B cell (primary cell): ENCODE results near the gene TMEM164. TPM values are rescaled to one million over a fixed set of nuclear protein-coding genes. Genes with fewer than 3 reads are reported as not detected.

Source experiments
- ATAC-seq: fragments of 200-7000 bp; cut with Tn5 transposase; one replicate; pipeline ENCODE4 v1.10.0; 2021; ENCODE audit warnings: low read depth, mild to moderate bottlenecking, moderate number of reproducible peaks, moderate library complexity
- CTCF ChIA-PET: fragments of 350-600 bp; sonication (Branson Sonifier 250); formaldehyde crosslinking; loops from one replicate; lab custom pipeline; 2021; ENCODE audit warnings: antibody characterized with exemption, inconsistent platforms; lab: Charles Lee
- POLR2A ChIA-PET: fragments of 350-600 bp; sonication (Branson Sonifier 250); formaldehyde crosslinking; loops from one replicate; lab custom pipeline; 2021; ENCODE audit warnings: antibody characterized with exemption; lab: Charles Lee
- DNase-seq: peaks from one replicate; pipeline ENCODE4 v3.0.0; 2013
- H2AFZ ChIP-seq: 2 replicates; pipeline ENCODE4 v1.6.1; 2012; ENCODE audit warnings: mild to moderate bottlenecking, low read depth, low read length; ENCODE audit not compliant: insufficient read depth, poor library complexity, severe bottlenecking
- H3K27ac ChIP-seq, 2 donors: 1 replicate in 1 of 2; 2 replicates in 1 of 2; pipeline ENCODE4 v1.5.1; 2012 to 2013; ENCODE audit warnings: low read length in 2 of 2, mild to moderate bottlenecking in 2 of 2, moderate library complexity in 1 of 2
- H3K27me3 ChIP-seq, 4 experiments: fragments of 200-600 bp in 1 of 4; sonication (generic) in 1 of 4; replicated peaks in 1 of 4; 1 replicate in 2 of 4; 2 replicates in 2 of 4; pipeline versions ENCODE4 v1.6.1 to v1.7.0; 2013 to 2016; ENCODE audit warnings: low read length in 3 of 4, mild to moderate bottlenecking in 2 of 4, mixed read lengths in 1 of 4, moderate library complexity in 1 of 4; ENCODE audit not compliant: insufficient read depth in 4 of 4, control insufficient read depth in 3 of 4; ENCODE audit errors: control extremely low read depth in 1 of 4
- H3K36me3 ChIP-seq, 2 experiments: replicated peaks in 1 of 2; 1 replicate in 1 of 2; 2 replicates in 1 of 2; pipeline versions ENCODE4 v1.6.1 to v1.7.1; 2013; ENCODE audit warnings: low read length in 1 of 2; ENCODE audit not compliant: insufficient read depth in 2 of 2, control insufficient read depth in 1 of 2; ENCODE audit errors: control extremely low read depth in 1 of 2, extremely low read depth in 1 of 2
- H3K4me1 ChIP-seq, 2 donors: fragments of 200-600 bp in 1 of 2; sonication (generic) in 1 of 2; 1 replicate in 1 of 2; 2 replicates in 1 of 2; pipeline versions ENCODE4 v1.5.1 to v1.6.1; 2013 to 2017; ENCODE audit warnings: low read length in 2 of 2; ENCODE audit not compliant: control insufficient read depth in 2 of 2, insufficient read depth in 2 of 2
- H3K4me2 ChIP-seq: replicated peaks from 2 replicates; pipeline ENCODE3; 2012; ENCODE audit warnings: mild to moderate bottlenecking, low read depth, low read length; ENCODE audit not compliant: poor library complexity, severe bottlenecking
- H3K4me3 ChIP-seq, 5 experiments: fragments of 200-600 bp in 1 of 5; sonication (generic) in 1 of 5; 1 replicate in 3 of 5; 2 replicates in 2 of 5; pipeline versions ENCODE4 v1.5.1 to v1.7.0; 2011 to 2016; ENCODE audit warnings: low read length in 4 of 5, mild to moderate bottlenecking in 4 of 5, low read depth in 2 of 5, control low read depth in 1 of 5, moderate library complexity in 1 of 5; ENCODE audit not compliant: insufficient read depth in 1 of 5; ENCODE audit errors: control extremely low read depth in 1 of 5, extremely low read depth in 1 of 5
- H3K79me2 ChIP-seq: fragments of 200-600 bp; sonication (generic); one replicate; pipeline ENCODE4 v1.6.0; 2016; ENCODE audit warnings: low read length; ENCODE audit not compliant: control insufficient read depth, insufficient read depth
- H3K9ac ChIP-seq: fragments of 200-600 bp; sonication (generic); 2 replicates; pipeline ENCODE4 v1.6.1; 2017; ENCODE audit warnings: mild to moderate bottlenecking, low read length, moderate library complexity
- H3K9me3 ChIP-seq, 3 donors: one replicate each; pipeline versions ENCODE4 v1.6.1 to v1.7.1; 2013; ENCODE audit warnings: low read length in 2 of 3; ENCODE audit not compliant: control insufficient read depth in 2 of 3, insufficient read depth in 1 of 3; ENCODE audit errors: control extremely low read depth in 1 of 3
- H4K20me1 ChIP-seq: 2 replicates; pipeline ENCODE4 v1.6.0; 2012; ENCODE audit warnings: mild to moderate bottlenecking, low read length; ENCODE audit not compliant: insufficient read depth, control insufficient read depth, poor library complexity, severe bottlenecking
- H3K27ac Mint-ChIP-seq: one replicate; pipeline ENCODE4 v1.8.0; 2021; ENCODE audit warnings: mixed read lengths
- H3K27me3 Mint-ChIP-seq: one replicate; pipeline ENCODE4 v1.8.0; 2021; ENCODE audit warnings: mixed read lengths
- H3K4me1 Mint-ChIP-seq: one replicate; pipeline ENCODE4 v1.8.0; 2021; ENCODE audit warnings: mixed read lengths
- H3K4me3 Mint-ChIP-seq: one replicate; pipeline ENCODE4 v1.8.0; 2021; ENCODE audit warnings: mixed read lengths
- H3K9me3 Mint-ChIP-seq: one replicate; pipeline ENCODE4 v1.8.0; 2022; ENCODE audit warnings: mixed read lengths; ENCODE audit not compliant: insufficient read depth
- EZH2 ChIP-seq: IDR thresholded peaks from 2 replicates; pipeline ENCODE4 v1.6.1; 2012; ENCODE audit warnings: borderline replicate concordance, low read depth, mild to moderate bottlenecking, moderate library complexity, low read length; ENCODE audit not compliant: insufficient read depth, poor library complexity, severe bottlenecking
- WGBS: methylation state at CpG from one replicate; pipeline ENCODE4 v1.1.5; 2013; ENCODE audit warnings: missing lambda C conversion rate; ENCODE audit not compliant: insufficient coverage; 5-methylcytosine and 5-hydroxymethylcytosine counted together
- intact Hi-C: fragments of 100-400 bp; cut with micrococcal nuclease; formaldehyde crosslinking; loops from one replicate; pipeline ENCODE4 v1.10.0; 2022
- polyA plus RNA-seq: library from polyadenylated mRNA; depleted of rRNA; stranded (reverse); fragments of >200 nt; gene quantifications from 2 replicates; pipeline ENCODE4 v1.2.3, GENCODE V29; 2012
- total RNA-seq, 2 donors: library from RNA; stranded (reverse); fragments of 120-200 nt in 1 of 2; gene quantifications; 1 replicate in 1 of 2; 2 replicates in 1 of 2; pipeline versions ENCODE4 v1.2.3 to v1.2.4, GENCODE V29; 2013 to 2022
- TF ChIP-seq, protein P1 (sequence below): fragments of 200-600 bp; IDR thresholded peaks from one replicate; pipeline ENCODE4 v1.8.0; 2022; ENCODE audit warnings: antibody characterized with exemption, mild to moderate bottlenecking

The TMEM164 gene
- total and polyA plus RNA-seq, 2 donors (not counting 1 experiment from before 2014, with no cell fraction given), result 9.4 to 26.6 TPM

DNA sequence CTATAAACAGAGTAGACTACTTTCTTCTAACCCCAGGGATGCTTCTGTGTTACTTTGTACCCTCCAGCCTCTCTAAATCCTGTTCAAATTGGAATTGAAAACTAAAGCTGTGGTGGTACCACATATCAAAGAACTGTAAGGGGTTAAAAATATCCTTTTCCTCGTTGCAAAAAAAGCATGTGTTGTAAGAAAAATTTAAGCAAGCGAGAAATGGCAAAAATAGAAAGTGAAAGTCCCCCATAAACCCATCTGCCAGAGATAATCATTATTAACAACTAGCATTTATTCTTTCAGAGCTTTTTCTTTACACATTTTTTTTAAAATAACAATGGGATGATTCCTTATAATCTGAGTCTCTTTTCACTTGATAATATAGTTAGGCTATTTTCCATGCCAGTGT is 40.6 kb downstream of the TMEM164 start:
- peak overlapping the region; percentile 5 for H2AFZ ChIP-seq
- H3K79me2 ChIP-seq, result peaks cover under 1% of the 10 kb centered on the region
- CTCF ChIA-PET, result no interaction called here
- ATAC-seq, result no peak
- no peaks in the 10 kb centered on the region for H3K27me3 Mint-ChIP-seq
- POLR2A ChIA-PET, result no interaction called here
- no peaks in the 10 kb centered on the region for H3K27me3 ChIP-seq
- no peak overlapping the region for H3K27ac Mint-ChIP-seq
- DNase-seq, result no peak
- no peaks in the 10 kb centered on the region for H3K9me3 ChIP-seq
- no peaks in the 10 kb centered on the region for H3K36me3 ChIP-seq
- H3K9me3 Mint-ChIP-seq, result no peaks in the 10 kb centered on the region
- TF ChIP-seq, protein P1, sequence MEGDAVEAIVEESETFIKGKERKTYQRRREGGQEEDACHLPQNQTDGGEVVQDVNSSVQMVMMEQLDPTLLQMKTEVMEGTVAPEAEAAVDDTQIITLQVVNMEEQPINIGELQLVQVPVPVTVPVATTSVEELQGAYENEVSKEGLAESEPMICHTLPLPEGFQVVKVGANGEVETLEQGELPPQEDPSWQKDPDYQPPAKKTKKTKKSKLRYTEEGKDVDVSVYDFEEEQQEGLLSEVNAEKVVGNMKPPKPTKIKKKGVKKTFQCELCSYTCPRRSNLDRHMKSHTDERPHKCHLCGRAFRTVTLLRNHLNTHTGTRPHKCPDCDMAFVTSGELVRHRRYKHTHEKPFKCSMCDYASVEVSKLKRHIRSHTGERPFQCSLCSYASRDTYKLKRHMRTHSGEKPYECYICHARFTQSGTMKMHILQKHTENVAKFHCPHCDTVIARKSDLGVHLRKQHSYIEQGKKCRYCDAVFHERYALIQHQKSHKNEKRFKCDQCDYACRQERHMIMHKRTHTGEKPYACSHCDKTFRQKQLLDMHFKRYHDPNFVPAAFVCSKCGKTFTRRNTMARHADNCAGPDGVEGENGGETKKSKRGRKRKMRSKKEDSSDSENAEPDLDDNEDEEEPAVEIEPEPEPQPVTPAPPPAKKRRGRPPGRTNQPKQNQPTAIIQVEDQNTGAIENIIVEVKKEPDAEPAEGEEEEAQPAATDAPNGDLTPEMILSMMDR, result no peak
- TF ChIP-seq EZH2, result no peak
- no CpG with 5 or more reads among the region's 2 CpGs for WGBS
- no peak overlapping the region for H3K4me3 ChIP-seq
- no peaks in the 10 kb centered on the region for H4K20me1 ChIP-seq
- peaks cover 0 to 5% of the 10 kb centered on the region in 2 donors for H3K4me1 ChIP-seq
- peaks cover 21% of the 10 kb centered on the region for H3K4me1 Mint-ChIP-seq
- no peak overlapping the region for H3K27ac ChIP-seq
- intact Hi-C loops, result no loop called here
- peak overlapping the region; percentile 11 for H3K4me2 ChIP-seq
- no peak overlapping the region for H3K9ac ChIP-seq
- peak overlapping the region; percentile 29 for H3K4me3 Mint-ChIP-seq

DNA sequence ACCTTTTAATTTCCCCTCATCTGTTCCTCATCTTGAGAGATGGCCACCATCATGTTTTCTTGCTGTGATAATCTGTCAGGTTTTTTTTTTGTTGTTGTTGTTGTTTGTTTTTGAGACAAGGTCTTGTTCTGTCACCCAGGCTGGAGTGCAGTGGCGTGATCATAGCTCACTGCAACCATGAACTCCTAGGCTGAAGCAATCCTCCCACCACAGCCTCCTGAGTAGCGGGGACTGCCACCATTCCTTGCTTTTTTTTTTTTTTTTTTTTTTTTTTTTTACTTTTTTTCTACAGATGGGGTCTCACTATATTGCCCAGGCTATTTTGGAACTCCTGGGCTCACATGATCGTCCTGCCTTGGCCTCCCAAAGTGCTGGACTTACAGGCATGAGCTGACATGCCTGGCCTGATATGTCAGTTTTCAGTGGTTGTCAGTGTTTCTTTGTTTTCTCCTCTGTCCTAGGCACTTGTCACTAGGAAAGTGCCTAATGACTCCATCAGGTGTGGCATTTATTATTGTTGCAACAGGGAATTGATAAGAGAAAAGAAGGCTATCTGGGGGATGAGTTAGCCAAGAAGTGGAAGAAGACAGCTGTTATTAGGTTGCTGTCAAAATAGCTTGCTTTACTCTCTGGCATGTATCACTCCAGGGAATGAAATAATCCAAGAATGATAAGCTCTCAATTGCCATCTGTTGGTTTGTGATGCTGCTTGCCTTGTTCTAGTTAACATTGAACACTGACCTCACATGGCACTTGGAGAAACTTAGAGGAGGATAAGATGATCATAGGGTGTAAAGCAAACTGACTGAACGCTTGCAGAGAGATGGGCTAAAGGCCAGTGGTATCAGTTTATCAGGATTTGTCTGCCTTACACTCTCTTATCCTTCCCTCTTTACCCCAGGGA is 41.7 kb downstream of the TMEM164 start:
- Histone ChIP-seq H3K4me2 (no peak overlapping the region), H3K9ac (no peak overlapping the region), H3K79me2 (no peaks in the 10 kb centered on the region), H3K27ac (no peak overlapping the region), H3K4me1 (peaks cover 0 to 5% of the 10 kb centered on the region in 2 donors), H4K20me1 (no peaks in the 10 kb centered on the region), H3K27me3 (no peaks in the 10 kb centered on the region), H2AFZ (no peak overlapping the region), H3K4me3 (no peak overlapping the region), H3K9me3 (no peaks in the 10 kb centered on the region), H3K36me3 (no peaks in the 10 kb centered on the region)
- Mint-ChIP-seq H3K27ac (no peak overlapping the region), H3K27me3 (no peaks in the 10 kb centered on the region), H3K4me3 (no peak overlapping the region), H3K4me1 (peaks cover 21% of the 10 kb centered on the region), H3K9me3 (no peaks in the 10 kb centered on the region)
- no CpG with 5 or more reads among the region's 4 CpGs for WGBS
- ChIA-PET POLR2A (no interaction called here), CTCF (no interaction called here)
- ATAC-seq (no peak), DNase-seq (no peak)
- no peak for TF ChIP-seq EZH2
- TF ChIP-seq, protein P1, result no peak
- intact Hi-C loops, result no loop called here
